Activated T-cell treated with anti-CD3 and anti-CD28 coated beads for 24 hours (primary cell): ENCODE measurements around the gene CH25H.

Experiments
- DNase-seq: peaks from one replicate; pipeline ENCODE4 v3.0.0-alpha.2; 2020; ENCODE audit warnings: low read depth

Gene CH25H

GRCh38 chr10:89233033-89233432, 25.9 kb upstream of the CH25H start:
- DNase-seq = no peak

GRCh38 chr10:89228962-89229361, 21.8 kb upstream of the CH25H start:
- no peak for DNase-seq

GRCh38 chr10:89228146-89228545, 21.0 kb upstream of the CH25H start:
- DNase-seq = no peak

GRCh38 chr10:89226891-89227290, 19.8 kb upstream of the CH25H start:
- no peak for DNase-seq

GRCh38 chr10:89224739-89225443, 17.8 kb upstream of the CH25H start:
- no peak for DNase-seq

- no peak for DNase-seq
Measured at GRCh38 chr10:89221919-89222318, 14.8 kb upstream of the CH25H start.

- no peak for DNase-seq
Measured at GRCh38 chr10:89219513-89220218, 12.5 kb upstream of the CH25H start.

GRCh38 chr10:89217057-89217990, 10.2 kb upstream of the CH25H start:
- peak; percentile 45 for DNase-seq

GRCh38 chr10:89216056-89216455, 8.9 kb upstream of the CH25H start:
- no peak for DNase-seq

- no peak for DNase-seq
Measured at GRCh38 chr10:89215511-89215910, 8.4 kb upstream of the CH25H start.

GRCh38 chr10:89214566-89215165, 7.5 kb upstream of the CH25H start:
- DNase-seq = no peak

- DNase-seq = no peak
Measured at GRCh38 chr10:89213191-89213808, 6.2 kb upstream of the CH25H start.

GRCh38 chr10:89210794-89211425, 3.8 kb upstream of the CH25H start:
- no peak for DNase-seq

- DNase-seq = no peak
Measured at GRCh38 chr10:89209718-89210117, 2.6 kb upstream of the CH25H start.

- DNase-seq = no peak
Measured at GRCh38 chr10:89207801-89208551, 859 bp upstream of the CH25H start.

- DNase-seq = no peak
Measured at GRCh38 chr10:89206402-89207180, 526 bp downstream of the CH25H start.

- DNase-seq = no peak
Measured at GRCh38 chr10:89204621-89205185, 2.4 kb downstream of the CH25H start.

- DNase-seq = no peak
Measured at GRCh38 chr10:89203237-89203636, 3.9 kb downstream of the CH25H start.

- no peak for DNase-seq
Measured at GRCh38 chr10:89202033-89202425, 5.1 kb downstream of the CH25H start.
